GM19372 (cell line): ENCODE data around the gene HS1BP3.

Experiments used
- ATAC-seq: cut with Tn5 transposase; IDR thresholded peaks from one replicate; pipeline ENCODE4 v1.9.1; 2021; ENCODE audit warnings: mild to moderate bottlenecking, low read depth, moderate library complexity; ENCODE audit not compliant: unreplicated experiment

The HS1BP3 gene

GRCh38 chr2:20620696-20621365 is 30.1 kb downstream of the HS1BP3 start:
- no peak for ATAC-seq

DNA sequence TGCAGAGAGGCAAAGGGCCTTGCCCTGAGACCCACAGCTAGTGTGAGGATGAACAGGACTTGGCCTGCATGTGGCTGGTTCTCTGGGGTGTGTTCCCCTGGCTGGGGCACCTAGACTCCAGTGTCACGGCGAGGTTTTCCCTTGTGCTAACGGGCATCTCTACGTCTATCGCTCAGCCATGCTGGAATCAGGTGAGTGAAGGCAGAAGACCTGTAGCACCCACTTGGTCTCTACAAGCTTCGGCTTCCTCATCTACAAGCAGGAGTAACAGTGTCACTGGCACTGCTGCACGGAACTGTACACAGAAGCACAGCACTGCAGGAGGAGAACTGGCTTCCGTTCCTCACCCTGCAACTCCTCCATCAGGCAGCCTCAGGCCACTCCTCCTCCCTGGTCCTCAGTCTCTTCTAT is 30.6 kb downstream of the HS1BP3 start:
- no peak for ATAC-seq

DNA sequence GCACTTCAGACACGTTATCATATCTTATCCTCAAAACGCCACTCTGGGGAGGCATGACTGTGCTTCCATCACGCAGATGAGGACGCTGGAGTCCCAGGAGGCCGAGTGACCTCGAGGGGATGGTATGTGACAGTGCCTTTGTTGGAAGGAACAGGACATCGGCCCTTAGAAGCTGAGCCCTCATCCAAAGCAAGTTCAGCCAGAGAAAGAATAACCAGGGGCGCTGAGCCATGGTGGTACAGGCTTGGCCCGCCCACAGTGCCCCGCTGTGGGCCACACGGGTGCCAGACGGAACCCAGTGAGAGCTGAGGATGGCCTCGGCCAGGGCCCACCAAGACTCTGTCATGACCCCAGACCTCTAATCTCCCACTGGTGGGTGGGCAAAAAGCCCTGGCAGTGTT is 31.3 kb downstream of the HS1BP3 start:
- no peak for ATAC-seq

DNA sequence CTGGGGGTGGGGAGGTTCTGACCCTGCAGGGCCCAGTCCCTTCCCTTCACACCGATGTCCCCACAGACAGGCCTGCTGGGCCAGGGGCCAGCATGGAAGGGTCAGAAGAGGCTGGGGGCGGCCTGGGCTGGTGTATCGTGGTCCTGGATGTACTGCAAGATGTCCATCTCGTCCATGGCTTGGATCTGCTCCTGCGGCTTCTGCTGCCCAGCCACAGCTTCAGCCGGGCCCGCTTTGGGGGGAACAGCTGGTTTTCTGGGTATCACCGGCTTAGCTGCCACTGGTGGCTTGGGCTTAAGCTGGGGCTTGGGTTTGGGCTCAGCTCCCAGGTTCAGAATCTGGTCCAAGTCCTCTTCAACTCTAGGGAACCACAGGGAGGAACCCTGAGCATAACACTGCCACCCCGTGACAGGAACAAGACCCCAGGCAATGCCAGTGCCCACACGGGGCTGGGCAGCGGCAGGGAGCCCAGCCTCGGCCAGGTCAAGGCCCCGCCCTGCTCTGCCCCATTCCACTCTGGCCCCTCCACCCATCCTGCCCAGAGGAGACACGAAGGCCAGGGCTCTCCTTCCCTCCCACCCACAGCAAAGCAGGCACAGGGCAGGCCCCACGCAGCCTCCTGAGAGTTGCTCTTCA is 31.9 kb downstream of the HS1BP3 start:
- ATAC-seq = no peak

DNA sequence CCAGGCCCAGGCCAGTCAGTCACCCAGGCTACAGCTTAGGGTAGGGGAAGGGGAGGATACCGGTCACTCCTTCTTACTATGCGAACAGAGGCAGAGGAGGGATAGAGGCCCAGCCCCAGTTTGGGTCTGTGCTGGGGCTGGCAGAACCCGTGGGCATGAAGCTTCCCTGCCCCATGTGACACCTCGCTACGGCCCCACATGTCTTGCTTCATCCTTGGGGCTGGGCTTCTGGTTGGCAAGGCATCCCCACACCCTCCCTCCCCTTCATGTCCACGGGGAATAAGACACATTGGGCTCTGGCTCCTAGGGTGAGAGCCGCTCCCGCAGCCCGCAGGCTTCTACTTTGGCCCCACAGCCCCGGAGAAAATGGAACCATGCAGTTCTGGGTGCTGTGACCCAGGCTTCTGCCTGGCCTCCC is 32.4 kb downstream of the HS1BP3 start:
- ATAC-seq = no peak

- no peak for ATAC-seq
Measured at GRCh38 chr2:20617892-20618467, 32.9 kb downstream of the HS1BP3 start.

GRCh38 chr2:20617081-20617575 is 33.8 kb downstream of the HS1BP3 start:
- ATAC-seq = no peak

DNA sequence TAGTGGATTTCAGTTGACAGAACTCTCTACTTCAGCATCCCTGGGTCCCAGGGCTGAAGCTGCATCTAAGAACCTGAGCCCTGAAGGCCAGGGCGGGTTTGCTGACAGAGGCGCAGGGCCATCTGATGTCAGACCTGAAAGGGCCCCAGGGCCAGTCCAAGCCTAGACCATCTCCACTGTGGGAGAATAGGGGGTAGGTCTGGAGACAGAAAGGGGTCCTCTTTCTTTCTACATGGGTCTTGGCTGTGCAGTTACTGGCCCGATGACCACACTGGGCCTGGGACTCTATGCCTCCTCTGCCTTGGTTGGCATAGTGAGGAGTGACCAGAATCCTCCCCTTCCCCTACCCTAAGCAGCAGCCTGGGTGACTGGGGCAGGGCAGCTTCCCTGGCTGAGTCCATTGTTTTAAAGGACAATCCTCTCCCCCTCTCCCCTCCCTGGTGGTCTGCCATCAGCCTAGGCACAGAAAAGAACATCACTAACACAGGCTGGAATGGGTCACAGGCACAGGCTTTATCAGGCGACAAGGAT is 34.5 kb downstream of the HS1BP3 start:
- no peak for ATAC-seq

GRCh38 chr2:20615466-20616241 is 35.2 kb downstream of the HS1BP3 start:
- no peak for ATAC-seq

DNA sequence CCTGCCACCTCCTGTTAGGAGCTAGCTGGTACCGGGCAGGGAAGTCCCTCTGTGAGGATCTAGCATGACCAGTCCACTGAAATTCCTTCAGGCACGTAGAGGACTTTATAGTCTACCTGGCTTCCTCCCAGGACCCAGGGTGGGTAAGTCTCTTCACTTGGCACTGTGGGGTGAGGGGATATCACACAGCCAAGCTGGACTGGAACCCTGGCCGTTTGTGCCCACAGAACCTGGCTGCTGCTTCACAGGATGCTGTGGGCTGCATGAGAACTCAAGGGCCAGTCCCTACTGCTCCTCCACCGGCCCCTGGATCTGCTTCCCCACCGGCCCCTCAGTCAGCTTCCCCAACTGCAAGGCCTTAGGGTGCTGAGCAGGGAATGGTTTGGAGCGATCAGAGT is 35.8 kb downstream of the HS1BP3 start:
- no peak for ATAC-seq

- ATAC-seq = no peak
Measured at GRCh38 chr2:20614201-20615067, 36.5 kb downstream of the HS1BP3 start.

GRCh38 chr2:20612925-20613916 is 37.7 kb downstream of the HS1BP3 start:
- no peak for ATAC-seq

- ATAC-seq = no peak
Measured at GRCh38 chr2:20611844-20612356, 39.0 kb downstream of the HS1BP3 start.

GRCh38 chr2:20611077-20611843 is 39.6 kb downstream of the HS1BP3 start:
- ATAC-seq = no peak

DNA sequence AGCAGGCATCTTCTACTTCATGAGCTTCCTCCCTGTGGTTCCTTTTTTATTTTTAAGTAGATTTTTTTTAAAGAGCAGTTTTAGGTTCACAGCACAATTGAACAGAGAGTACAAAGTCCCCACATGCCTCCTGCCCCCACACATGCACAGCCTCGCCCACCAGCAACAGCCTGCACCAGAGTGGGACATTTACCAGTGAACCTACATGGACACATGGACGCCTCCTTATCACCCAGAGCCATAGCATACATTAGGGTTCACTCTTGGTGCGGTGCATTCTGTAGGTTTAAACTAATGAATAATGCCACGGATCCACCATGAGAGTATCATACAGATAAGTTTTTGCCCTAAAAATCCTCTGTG is 40.9 kb downstream of the HS1BP3 start:
- no peak for ATAC-seq

GRCh38 chr2:20609349-20609994 is 41.4 kb downstream of the HS1BP3 start:
- ATAC-seq = no peak

- no peak for ATAC-seq
Measured at GRCh38 chr2:20608666-20609348, 42.1 kb downstream of the HS1BP3 start.
